HG03457 (cell line): ENCODE measurements around the gene ZFHX3.

ENCODE experiments used
- ATAC-seq: cut with Tn5 transposase; IDR thresholded peaks from one replicate; pipeline ENCODE4 v1.9.1; 2021; ENCODE audit warnings: moderate number of reproducible peaks; ENCODE audit not compliant: unreplicated experiment

ZFHX3 gene

DNA sequence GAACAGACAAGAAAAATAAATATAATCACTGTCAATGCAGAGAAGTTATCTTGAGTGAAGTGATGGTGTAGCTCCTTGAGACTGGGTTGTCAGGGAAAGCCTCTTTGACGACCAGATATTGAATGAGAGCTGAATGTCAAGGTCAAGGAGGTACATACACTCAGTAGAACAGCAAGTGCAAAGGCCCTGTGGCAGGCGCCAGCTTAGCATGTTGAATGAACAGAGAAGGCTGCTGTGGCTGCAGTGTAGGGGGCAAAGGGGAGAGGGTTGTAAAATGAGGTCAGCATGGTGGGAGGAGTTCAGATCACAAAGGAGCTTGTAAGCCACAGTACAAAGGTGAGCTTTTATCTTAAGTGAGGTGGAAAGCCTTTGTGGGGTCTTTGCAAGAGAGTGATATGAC lies 111.5 kb downstream of the ZFHX3 start:
- ATAC-seq, result no peak

GRCh38 chr16:72935896-72936295 lies 112.0 kb downstream of the ZFHX3 start:
- no peak for ATAC-seq

GRCh38 chr16:72934636-72935403 lies 113.1 kb downstream of the ZFHX3 start:
- ATAC-seq, result no peak

- no peak for ATAC-seq
These were observed 115.1 kb downstream of the ZFHX3 start for GRCh38 chr16:72932677-72933335.

GRCh38 chr16:72932050-72932449 lies 115.9 kb downstream of the ZFHX3 start:
- no peak for ATAC-seq

- no peak for ATAC-seq
These were observed 117.5 kb downstream of the ZFHX3 start for GRCh38 chr16:72930396-72930795.

- ATAC-seq, result no peak
These were observed 119.6 kb downstream of the ZFHX3 start for GRCh38 chr16:72928090-72928981.

- no peak for ATAC-seq
These were observed 120.5 kb downstream of the ZFHX3 start for GRCh38 chr16:72927199-72928089.

- no peak for ATAC-seq
These were observed 121.5 kb downstream of the ZFHX3 start for GRCh38 chr16:72926177-72927070.

- ATAC-seq, result no peak
These were observed 122.3 kb downstream of the ZFHX3 start for GRCh38 chr16:72925631-72925979.

DNA sequence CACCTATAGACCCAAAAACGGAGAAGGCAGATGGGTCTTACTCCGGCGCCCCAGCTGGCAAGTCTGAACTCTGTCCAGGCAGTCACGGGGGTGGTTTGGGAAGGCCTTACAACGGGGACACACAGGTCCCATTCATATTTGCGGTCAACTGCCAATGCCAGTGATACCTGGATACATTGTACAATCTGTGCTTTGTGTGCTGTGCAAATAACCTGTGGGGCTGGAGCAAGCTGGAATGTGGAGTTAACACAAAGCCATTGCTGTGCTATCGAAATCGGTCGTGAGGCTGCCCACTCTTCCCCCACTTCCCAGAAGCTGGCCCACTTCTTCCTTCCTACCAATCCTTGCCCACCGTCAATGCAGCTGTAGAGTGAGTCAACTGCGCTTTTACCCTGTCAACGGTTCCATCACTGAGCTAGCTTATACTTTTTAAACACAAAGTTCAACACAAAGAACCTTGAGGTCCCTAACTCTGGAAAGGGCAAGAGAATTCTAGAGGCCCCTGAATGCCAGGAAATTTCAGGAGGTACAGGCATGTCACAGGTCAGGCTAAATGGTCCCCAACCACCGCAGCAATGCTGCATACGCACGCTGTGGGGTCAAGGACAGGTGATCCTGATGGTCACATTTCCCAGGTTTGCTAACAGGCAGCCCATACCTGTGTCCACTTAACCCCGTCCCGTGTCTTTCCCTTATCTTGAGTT lies 122.8 kb downstream of the ZFHX3 start:
- ATAC-seq, result no peak

DNA sequence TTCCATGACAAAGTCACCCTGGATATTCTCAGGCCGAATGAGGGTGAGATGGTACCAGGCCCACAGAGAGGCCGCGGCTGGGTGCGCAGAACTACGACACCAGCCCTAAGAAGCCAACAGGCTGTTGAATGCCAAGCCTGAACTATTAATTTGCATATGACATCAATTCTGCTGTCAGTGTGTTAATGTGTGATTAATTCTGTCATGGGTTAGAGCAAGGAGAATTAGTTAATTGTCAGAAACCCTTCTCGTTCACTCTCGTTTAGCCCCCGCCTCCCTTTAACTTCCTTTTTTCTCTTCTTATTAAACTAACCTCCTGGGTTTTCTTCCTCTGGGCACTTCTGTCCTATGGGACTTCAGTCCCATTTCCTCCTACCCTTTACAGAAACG lies 123.4 kb downstream of the ZFHX3 start:
- ATAC-seq, result no peak

- no peak for ATAC-seq
These were observed 124.2 kb downstream of the ZFHX3 start for GRCh38 chr16:72923757-72924156.

DNA sequence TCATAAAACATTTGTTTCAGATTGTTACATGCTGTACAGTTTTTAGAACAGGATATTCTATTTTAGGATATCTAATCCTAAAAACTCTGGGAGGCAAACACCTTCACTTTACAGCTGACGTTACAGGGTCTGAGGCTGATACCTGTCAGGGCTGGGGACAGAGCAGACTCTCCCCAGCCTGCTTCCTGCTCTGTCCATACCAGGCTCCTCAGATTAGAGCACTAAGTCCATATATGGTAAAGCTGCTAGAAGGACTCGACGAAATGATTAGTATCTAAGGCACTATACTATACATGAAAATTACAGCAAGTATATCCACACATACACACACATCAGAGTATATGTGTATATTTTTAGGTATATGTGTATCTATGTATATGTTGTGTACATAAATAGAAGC lies 125.2 kb downstream of the ZFHX3 start:
- ATAC-seq, result no peak

GRCh38 chr16:72921620-72922019 lies 126.3 kb downstream of the ZFHX3 start:
- ATAC-seq, result no peak

DNA sequence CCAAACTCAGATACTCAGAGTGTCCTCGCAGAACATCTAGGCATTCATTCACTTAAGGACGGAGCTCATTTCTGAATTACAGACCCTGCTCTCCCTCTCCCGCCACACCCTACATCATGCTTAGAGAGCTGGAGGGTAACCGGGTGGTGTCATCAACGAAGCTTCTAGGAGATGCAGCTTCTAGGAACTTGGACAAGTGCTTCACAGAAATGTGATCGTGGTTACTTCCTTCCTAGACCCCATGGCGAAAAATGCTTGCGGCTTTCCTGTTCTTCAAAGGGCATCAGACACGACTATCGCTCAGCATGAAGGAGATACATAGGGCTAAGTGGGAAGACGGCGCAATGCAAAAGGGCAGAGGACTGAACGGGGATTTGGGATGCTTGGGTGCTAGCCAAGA lies 126.8 kb downstream of the ZFHX3 start:
- ATAC-seq, result no peak

DNA sequence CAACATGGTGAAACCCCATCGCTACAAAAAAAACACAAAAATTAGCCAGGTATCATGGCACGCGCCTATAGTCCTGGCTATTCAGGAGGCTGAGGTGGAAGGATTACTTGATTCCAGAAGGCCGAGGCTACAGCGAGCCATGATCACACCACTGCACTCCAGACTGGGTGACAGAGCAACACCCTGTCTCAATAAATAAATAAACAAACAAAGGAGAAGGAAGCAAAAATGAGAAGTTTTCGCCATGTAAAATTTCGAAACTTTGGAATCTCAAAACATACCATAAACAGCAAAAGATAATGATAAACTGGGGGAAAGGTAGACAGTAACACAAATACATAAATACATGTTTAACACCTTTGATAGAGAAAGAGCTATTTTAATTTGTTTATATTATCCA lies 130.9 kb downstream of the ZFHX3 start:
- ATAC-seq, result no peak

DNA sequence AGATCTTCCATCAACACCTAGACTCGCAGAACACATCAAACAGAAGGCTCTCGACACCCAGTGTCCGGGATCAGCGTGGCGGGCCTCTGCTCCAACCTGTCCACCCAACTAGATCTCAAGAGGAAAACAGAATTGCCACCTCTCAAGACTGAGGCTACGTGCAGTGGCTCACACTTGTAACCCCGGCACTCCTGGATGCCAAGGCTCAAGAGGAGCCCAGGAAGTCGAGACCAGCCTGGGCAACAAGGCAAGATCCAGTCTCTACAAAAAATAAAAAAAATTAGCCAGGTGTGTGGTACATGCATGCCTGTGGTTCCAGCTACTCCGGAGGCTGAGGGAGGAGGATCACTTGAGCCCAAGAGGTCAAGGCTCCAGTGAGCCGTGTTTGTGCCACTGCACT lies 132.6 kb downstream of the ZFHX3 start:
- ATAC-seq, result no peak

DNA sequence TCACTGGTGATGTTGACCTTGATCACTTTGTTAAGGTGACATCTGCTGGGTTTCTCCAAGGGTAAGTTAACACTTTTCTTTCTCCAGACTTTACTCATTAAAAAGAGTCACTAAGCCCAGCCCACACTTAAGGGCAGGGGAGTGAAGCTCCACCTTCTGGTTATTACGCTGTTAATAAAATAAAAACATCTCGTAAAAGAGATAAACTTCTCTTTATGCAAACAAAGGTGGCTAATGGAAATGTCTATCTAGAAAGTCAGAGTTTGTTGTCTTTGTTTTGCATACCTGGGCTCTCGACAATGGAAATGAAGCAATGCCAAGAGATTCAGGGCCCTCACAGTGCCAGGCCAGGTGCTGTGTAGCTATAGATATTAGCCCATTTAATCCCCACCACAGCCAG lies 134.4 kb downstream of the ZFHX3 start:
- no peak for ATAC-seq
